Prostate gland (tissue), 2 donors: ENCODE measurements around the gene ZNF142.

ENCODE experiments used
- POLR2A ChIP-seq: fragments of 450-650 bp; IDR thresholded peaks from one replicate; pipeline ENCODE4 v1.6.1; 2016; ENCODE audit warnings: antibody characterized with exemption, mild to moderate bottlenecking
- TF ChIP-seq, protein P1 (sequence below), 4 experiments: fragments of 200-600 bp in 2 of 4; fragments of 450-650 bp in 2 of 4; sonication (generic) in 2 of 4; IDR thresholded peaks; 1 replicate in 3 of 4; 2 replicates in 1 of 4; pipeline ENCODE4 v1.5.1; 2016 to 2019; ENCODE audit warnings: antibody characterized with exemption in 4 of 4, mild to moderate bottlenecking in 2 of 4, moderate library complexity in 2 of 4

DNA sequence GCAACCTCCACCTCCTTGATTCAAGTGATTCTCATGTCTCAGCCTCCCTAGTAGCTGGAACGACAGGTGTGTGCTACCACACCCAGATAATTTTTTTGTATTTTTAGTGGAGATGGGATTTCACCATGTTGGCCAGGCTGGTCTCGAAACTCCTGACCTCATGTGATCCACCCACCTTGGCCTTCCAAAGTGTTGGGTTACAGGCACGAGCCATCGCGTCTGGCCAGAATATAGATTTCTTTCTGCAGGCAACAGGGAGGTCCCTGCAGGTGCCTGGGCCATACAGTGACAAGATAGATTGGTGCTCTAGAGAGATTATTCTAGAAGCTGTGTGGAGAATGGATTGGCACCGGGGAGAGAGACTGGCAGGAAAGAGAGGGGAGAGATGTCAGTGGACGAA, 38.4 kb downstream of the ZNF142 start:
- TF ChIP-seq, protein P1, sequence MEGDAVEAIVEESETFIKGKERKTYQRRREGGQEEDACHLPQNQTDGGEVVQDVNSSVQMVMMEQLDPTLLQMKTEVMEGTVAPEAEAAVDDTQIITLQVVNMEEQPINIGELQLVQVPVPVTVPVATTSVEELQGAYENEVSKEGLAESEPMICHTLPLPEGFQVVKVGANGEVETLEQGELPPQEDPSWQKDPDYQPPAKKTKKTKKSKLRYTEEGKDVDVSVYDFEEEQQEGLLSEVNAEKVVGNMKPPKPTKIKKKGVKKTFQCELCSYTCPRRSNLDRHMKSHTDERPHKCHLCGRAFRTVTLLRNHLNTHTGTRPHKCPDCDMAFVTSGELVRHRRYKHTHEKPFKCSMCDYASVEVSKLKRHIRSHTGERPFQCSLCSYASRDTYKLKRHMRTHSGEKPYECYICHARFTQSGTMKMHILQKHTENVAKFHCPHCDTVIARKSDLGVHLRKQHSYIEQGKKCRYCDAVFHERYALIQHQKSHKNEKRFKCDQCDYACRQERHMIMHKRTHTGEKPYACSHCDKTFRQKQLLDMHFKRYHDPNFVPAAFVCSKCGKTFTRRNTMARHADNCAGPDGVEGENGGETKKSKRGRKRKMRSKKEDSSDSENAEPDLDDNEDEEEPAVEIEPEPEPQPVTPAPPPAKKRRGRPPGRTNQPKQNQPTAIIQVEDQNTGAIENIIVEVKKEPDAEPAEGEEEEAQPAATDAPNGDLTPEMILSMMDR (IDR thresholded peaks at IDR 0.05), result no peak
- TF ChIP-seq POLR2A, result no peak
